GM12875 (cell line): ENCODE measurements around the gene IGFBP2.

Experiments used
- H3K4me3 ChIP-seq: one replicate; pipeline ENCODE4 v1.5.1; 2011; ENCODE audit warnings: low read depth, low read length, control low read depth
- CTCF ChIP-seq: IDR thresholded peaks from 2 replicates; pipeline ENCODE4 v1.5.1; 2011; ENCODE audit warnings: low read depth, mild to moderate bottlenecking, control low read depth, inconsistent platforms, low read length, moderate library complexity, borderline replicate concordance; ENCODE audit not compliant: insufficient read depth

Gene IGFBP2

GRCh38 chr2:216690456-216690852 lies 57.2 kb downstream of the IGFBP2 start:
- no peak for TF ChIP-seq CTCF
- H3K4me3 ChIP-seq: no peak overlapping the region

- no peak for TF ChIP-seq CTCF
- H3K4me3 ChIP-seq: no peak overlapping the region
Measured at GRCh38 chr2:216690853-216691741, 57.9 kb downstream of the IGFBP2 start.

- H3K4me3 ChIP-seq: peak overlapping the region; percentile 28
- no peak for TF ChIP-seq CTCF
Measured at GRCh38 chr2:216692636-216693413, 59.6 kb downstream of the IGFBP2 start.

GRCh38 chr2:216693414-216694080 lies 60.3 kb downstream of the IGFBP2 start:
- TF ChIP-seq CTCF: no peak
- H3K4me3 ChIP-seq: peak overlapping the region; percentile 13

GRCh38 chr2:216694082-216694825 lies 61.0 kb downstream of the IGFBP2 start:
- peak overlapping the region; percentile 11 for H3K4me3 ChIP-seq
- no peak for TF ChIP-seq CTCF

GRCh38 chr2:216694826-216695217 lies 61.6 kb downstream of the IGFBP2 start:
- TF ChIP-seq CTCF: no peak
- H3K4me3 ChIP-seq: no peak overlapping the region
